Gastrocnemius medialis (tissue), 4 donors: ENCODE measurements around the gene FH. TPM values are rescaled to one million over a fixed set of nuclear protein-coding genes. Genes with fewer than 3 reads are reported as not detected.

Source experiments
- ATAC-seq, 2 donors: fragments of 150-250 bp; one replicate each; pipeline ENCODE4 v1.9.1; 2016
- DNase-seq, 2 donors: peaks; one replicate each; pipeline ENCODE4 v3.0.0-alpha.2; 2019
- H3K27ac ChIP-seq, 4 donors: fragments of 200-600 bp; sonication (generic); 1 replicate in 1 of 4; 2 replicates in 3 of 4; pipeline ENCODE4 v1.5.1; 2016 to 2018; ENCODE audit warnings: mild to moderate bottlenecking in 2 of 4, moderate library complexity in 1 of 4
- H3K27me3 ChIP-seq, 3 donors: fragments of 200-600 bp; sonication (generic) in 2 of 3; 1 replicate in 1 of 3; 2 replicates in 2 of 3; pipeline versions ENCODE4 v1.5.1 to v1.6.0; 2016 to 2019; ENCODE audit warnings: mild to moderate bottlenecking in 1 of 3, moderate library complexity in 1 of 3
- H3K36me3 ChIP-seq, 2 donors: fragments of 200-600 bp; sonication (generic) in 1 of 2; one replicate each; pipeline ENCODE4 v1.5.1; 2017 to 2018
- H3K4me1 ChIP-seq, 2 donors: fragments of 200-600 bp; sonication (generic) in 1 of 2; one replicate each; pipeline ENCODE4 v1.5.1; 2016 to 2017; ENCODE audit warnings: mild to moderate bottlenecking in 2 of 2
- H3K4me3 ChIP-seq, 4 donors: fragments of 200-600 bp; sonication (generic) in 3 of 4; 1 replicate in 1 of 4; 2 replicates in 3 of 4; pipeline ENCODE4 v1.5.1; 2016 to 2019; ENCODE audit warnings: mild to moderate bottlenecking in 2 of 4
- H3K9me3 ChIP-seq, 3 donors: fragments of 200-600 bp; sonication (generic) in 2 of 3; 1 replicate in 1 of 3; 2 replicates in 2 of 3; pipeline ENCODE4 v1.5.1; 2016 to 2019
- POLR2A ChIP-seq, 2 donors: fragments of 450-650 bp; IDR thresholded peaks; one replicate each; pipeline ENCODE4 v1.6.1; 2017; ENCODE audit warnings: antibody characterized with exemption in 2 of 2, mild to moderate bottlenecking in 2 of 2, moderate library complexity in 2 of 2
- in situ Hi-C, 4 donors: fragments of 200-750 bp; cut with MboI; loops; one replicate each; pipeline versions ENCODE4 v1.15.0 to v1.8.0; 2017; ENCODE audit warnings: low sequenced_read_pairs in 4 of 4
- intact Hi-C: fragments of 100-400 bp; cut with DNase I; formaldehyde crosslinking; loops from one replicate; pipeline ENCODE4 v1.15.1; 2023; ENCODE audit warnings: low total_unique reads
- total RNA-seq, 4 donors: library from RNA; depleted of rRNA; stranded (reverse); fragments of >200 nt; gene quantifications; one replicate each; pipeline versions ENCODE4 v1.1.0 to v1.2.3, GENCODE V29; 2016
- TF ChIP-seq, protein P1 (sequence below), 5 experiments: fragments of 450-650 bp in 3 of 5; fragments of 200-600 bp in 2 of 5; sonication (generic) in 2 of 5; IDR thresholded peaks in 4 of 5; conservative IDR thresholded peaks in 1 of 5; 1 replicate in 4 of 5; 2 replicates in 1 of 5; pipeline ENCODE4 v1.5.1; 2016 to 2019; ENCODE audit warnings: antibody characterized with exemption in 5 of 5, mild to moderate bottlenecking in 3 of 5, moderate library complexity in 3 of 5

The FH gene
- total RNA-seq, 4 donors from 2014 or later = 93.0 to 166 (median 112) TPM

DNA sequence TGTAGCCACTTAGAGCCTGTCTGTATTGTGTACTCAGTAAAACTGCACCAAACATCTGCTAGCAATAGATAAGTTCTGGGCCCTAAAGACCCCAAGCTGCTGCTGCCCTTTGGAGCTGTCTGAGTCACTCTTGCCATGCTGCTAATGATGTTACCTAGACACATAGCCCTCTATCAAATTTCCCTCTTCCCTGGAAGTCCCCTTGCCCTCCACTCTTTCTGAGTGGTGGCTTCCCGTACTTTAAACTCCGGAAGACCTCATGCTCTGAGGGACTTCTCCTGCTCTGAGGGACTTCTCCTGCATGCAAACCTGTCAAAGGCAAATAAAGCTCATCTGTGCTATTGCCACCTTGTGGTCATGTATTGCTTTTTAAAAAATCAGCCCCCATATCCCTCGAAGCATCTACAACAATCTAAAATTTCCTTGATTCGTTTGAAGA lies 34.0 kb downstream of the FH start:
- TF ChIP-seq, protein P1, sequence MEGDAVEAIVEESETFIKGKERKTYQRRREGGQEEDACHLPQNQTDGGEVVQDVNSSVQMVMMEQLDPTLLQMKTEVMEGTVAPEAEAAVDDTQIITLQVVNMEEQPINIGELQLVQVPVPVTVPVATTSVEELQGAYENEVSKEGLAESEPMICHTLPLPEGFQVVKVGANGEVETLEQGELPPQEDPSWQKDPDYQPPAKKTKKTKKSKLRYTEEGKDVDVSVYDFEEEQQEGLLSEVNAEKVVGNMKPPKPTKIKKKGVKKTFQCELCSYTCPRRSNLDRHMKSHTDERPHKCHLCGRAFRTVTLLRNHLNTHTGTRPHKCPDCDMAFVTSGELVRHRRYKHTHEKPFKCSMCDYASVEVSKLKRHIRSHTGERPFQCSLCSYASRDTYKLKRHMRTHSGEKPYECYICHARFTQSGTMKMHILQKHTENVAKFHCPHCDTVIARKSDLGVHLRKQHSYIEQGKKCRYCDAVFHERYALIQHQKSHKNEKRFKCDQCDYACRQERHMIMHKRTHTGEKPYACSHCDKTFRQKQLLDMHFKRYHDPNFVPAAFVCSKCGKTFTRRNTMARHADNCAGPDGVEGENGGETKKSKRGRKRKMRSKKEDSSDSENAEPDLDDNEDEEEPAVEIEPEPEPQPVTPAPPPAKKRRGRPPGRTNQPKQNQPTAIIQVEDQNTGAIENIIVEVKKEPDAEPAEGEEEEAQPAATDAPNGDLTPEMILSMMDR (IDR thresholded peaks at IDR 0.05 in 4 of 5, conservative IDR thresholded peaks at IDR 0.05 in 1 of 5) = no peak
- no peak for TF ChIP-seq POLR2A (IDR thresholded peaks at IDR 0.05)
- intact Hi-C loops = no loop called here
- DNase-seq (no peak), ATAC-seq (no peak)
- Histone ChIP-seq H3K4me1 (no peaks in the 10 kb centered on the region), H3K9me3 (no peaks in the 10 kb centered on the region), H3K27me3 (no peaks in the 10 kb centered on the region), H3K4me3 (no peak overlapping the region), H3K36me3 (no peaks in the 10 kb centered on the region), H3K27ac (no peak overlapping the region)
- in situ Hi-C loops = no loop called here

DNA sequence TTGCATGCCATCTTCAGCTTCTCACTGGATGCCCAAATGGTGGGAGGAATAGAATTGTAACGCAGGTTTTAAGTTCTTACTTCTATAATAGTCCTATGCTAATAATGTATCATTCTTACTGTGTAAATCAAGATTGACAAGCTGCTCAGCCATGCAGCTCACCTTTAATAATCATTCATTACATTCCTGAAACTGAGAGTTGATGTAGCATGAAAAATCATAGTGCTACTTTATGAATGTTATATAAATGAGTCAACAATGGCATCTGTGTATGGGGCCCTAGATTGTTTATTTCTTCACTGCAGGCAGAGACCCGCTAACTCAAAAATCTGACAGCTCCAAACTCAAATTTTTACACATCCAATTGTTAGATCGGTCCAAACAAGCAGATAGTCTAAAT lies 34.4 kb downstream of the FH start:
- ATAC-seq (no peak), DNase-seq (no peak)
- no peak for TF ChIP-seq POLR2A (IDR thresholded peaks at IDR 0.05)
- TF ChIP-seq, protein P1 (IDR thresholded peaks at IDR 0.05 in 4 of 5, conservative IDR thresholded peaks at IDR 0.05 in 1 of 5) = no peak
- Histone ChIP-seq H3K27me3 (no peaks in the 10 kb centered on the region), H3K36me3 (no peaks in the 10 kb centered on the region), H3K4me1 (no peaks in the 10 kb centered on the region), H3K4me3 (no peak overlapping the region), H3K9me3 (no peaks in the 10 kb centered on the region), H3K27ac (no peak overlapping the region)
- intact Hi-C loops (no loop called here), in situ Hi-C loops (no loop called here)

DNA sequence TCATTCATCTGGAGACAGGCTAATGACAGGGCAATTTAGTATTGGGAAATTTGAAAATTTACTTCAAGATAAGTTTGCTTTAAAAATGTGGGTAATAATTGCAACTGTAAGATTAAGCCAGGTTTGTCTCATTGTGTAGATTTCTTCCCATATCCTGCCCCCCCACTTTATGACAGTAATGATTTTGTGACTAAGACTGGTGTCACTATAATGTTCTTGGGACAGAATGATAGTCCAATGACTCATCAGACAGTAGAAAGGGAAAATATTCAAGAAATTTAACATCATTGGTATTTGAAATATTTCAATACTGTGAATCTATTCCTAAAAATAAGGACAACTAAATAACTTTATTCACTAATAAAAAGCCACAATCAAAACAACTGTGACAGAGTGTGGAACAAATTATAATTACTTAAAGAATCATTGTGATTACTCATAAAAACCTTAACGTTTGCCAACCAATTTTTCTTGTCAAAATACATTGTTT lies 36.7 kb downstream of the FH start:
- H3K27ac ChIP-seq = no peak overlapping the region
- in situ Hi-C loops = no loop called here
- H3K36me3 ChIP-seq = no peaks in the 10 kb centered on the region
- DNase-seq = no peak
- no peak for TF ChIP-seq POLR2A (IDR thresholded peaks at IDR 0.05)
- TF ChIP-seq, protein P1 (IDR thresholded peaks at IDR 0.05 in 4 of 5, conservative IDR thresholded peaks at IDR 0.05 in 1 of 5) = no peak
- no peaks in the 10 kb centered on the region for H3K9me3 ChIP-seq
- no peak overlapping the region for H3K4me3 ChIP-seq
- intact Hi-C loops = no loop called here
- no peaks in the 10 kb centered on the region for H3K27me3 ChIP-seq
- no peaks in the 10 kb centered on the region for H3K4me1 ChIP-seq
- no peak for ATAC-seq

DNA sequence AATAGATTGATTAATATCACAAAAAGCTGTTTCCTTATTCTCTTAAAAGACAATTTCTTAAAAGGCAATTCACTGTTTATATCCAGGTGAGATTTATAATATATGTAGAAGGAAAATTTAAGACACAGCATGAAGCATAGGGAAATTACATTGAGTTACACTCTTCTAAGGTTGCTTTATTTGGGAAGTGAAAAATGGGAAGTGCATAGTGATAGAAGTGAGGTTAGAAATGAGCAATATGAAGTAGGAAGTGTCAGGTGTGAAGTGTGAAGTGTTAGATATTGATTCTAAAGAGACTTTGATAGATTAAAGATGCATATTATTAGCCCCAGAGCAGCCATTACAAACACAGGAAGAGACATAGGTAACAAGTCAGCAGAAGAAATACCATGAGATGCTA lies 40.3 kb downstream of the FH start:
- Histone ChIP-seq H3K27me3 (no peaks in the 10 kb centered on the region), H3K27ac (no peak overlapping the region), H3K4me1 (no peaks in the 10 kb centered on the region), H3K4me3 (no peak overlapping the region), H3K36me3 (no peaks in the 10 kb centered on the region), H3K9me3 (no peaks in the 10 kb centered on the region)
- ATAC-seq (no peak), DNase-seq (no peak)
- TF ChIP-seq, protein P1 (IDR thresholded peaks at IDR 0.05 in 4 of 5, conservative IDR thresholded peaks at IDR 0.05 in 1 of 5) = no peak
- TF ChIP-seq POLR2A (IDR thresholded peaks at IDR 0.05) = no peak
- in situ Hi-C loops (no loop called here), intact Hi-C loops (no loop called here)

DNA sequence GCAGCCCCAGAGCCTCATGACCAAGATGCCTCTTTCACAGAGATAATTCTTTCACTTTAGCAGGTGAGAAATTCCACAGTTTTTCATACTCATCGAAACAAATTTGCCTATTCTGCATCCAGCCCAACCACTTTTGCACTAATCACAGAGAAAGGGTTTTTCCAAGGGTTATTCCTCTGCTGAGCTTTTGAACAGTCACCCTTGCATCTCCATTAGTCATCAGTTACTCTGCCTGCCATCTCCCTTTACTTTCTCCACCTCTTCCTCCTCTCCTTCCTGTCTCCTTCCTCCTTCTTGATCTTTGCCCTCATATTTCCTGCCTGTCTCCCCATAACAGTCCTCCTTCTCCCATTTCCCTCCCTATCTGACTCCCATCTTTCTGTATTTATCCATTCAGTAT lies 43.9 kb downstream of the FH start:
- H3K36me3 ChIP-seq = no peaks in the 10 kb centered on the region
- no peaks in the 10 kb centered on the region for H3K9me3 ChIP-seq
- in situ Hi-C loops = no loop called here
- no peaks in the 10 kb centered on the region for H3K4me1 ChIP-seq
- ATAC-seq = no peak
- DNase-seq = no peak
- H3K27me3 ChIP-seq = no peaks in the 10 kb centered on the region
- TF ChIP-seq, protein P1 (IDR thresholded peaks at IDR 0.05 in 4 of 5, conservative IDR thresholded peaks at IDR 0.05 in 1 of 5) = no peak
- TF ChIP-seq POLR2A (IDR thresholded peaks at IDR 0.05) = no peak
- no peak overlapping the region for H3K4me3 ChIP-seq
- intact Hi-C loops = no loop called here
- no peak overlapping the region for H3K27ac ChIP-seq
